ENCODE data around the gene SGMS2. TPM values are rescaled to one million over a fixed set of nuclear protein-coding genes. Genes with fewer than 3 reads are reported as not detected.

SGMS2 gene
- total and polyA plus RNA-seq, 2 donors from 2014 or later = 5.3 to 67.7 TPM

DNA sequence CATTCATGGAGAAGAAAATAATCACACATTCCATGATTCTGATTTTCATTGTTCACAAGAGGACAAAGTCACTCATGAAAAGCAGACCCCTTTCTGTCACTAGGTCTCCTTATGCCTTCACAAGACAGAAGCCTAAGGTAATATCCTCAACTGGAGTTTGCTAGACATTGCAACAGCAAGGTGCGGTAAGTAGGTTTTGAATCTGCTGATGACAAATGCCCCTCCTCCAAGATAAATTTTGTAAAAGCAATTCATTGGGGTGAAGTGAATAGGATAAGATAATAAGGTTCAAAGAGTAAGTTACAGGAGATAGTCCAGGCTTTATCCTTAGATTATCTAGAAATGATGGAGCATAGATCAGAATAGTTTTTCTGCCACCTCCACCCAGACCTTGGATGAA lies 90.5 kb downstream of the SGMS2 start:
- TF ChIP-seq, protein P1, sequence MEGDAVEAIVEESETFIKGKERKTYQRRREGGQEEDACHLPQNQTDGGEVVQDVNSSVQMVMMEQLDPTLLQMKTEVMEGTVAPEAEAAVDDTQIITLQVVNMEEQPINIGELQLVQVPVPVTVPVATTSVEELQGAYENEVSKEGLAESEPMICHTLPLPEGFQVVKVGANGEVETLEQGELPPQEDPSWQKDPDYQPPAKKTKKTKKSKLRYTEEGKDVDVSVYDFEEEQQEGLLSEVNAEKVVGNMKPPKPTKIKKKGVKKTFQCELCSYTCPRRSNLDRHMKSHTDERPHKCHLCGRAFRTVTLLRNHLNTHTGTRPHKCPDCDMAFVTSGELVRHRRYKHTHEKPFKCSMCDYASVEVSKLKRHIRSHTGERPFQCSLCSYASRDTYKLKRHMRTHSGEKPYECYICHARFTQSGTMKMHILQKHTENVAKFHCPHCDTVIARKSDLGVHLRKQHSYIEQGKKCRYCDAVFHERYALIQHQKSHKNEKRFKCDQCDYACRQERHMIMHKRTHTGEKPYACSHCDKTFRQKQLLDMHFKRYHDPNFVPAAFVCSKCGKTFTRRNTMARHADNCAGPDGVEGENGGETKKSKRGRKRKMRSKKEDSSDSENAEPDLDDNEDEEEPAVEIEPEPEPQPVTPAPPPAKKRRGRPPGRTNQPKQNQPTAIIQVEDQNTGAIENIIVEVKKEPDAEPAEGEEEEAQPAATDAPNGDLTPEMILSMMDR (IDR thresholded peaks at IDR 0.05; ENCODE audit: borderline replicate concordance, extremely low read depth, insufficient read depth) = no peak
- Histone ChIP-seq H3K4me3 (ENCODE audit: low read length in 3 of 3) (no peak overlapping the region), H3K9me3 (ENCODE audit: control insufficient read depth in 2 of 3, insufficient read depth in 1 of 3, low read length in 3 of 3) (peaks cover 0 to 6% (median 0%) of the 10 kb centered on the region in 3 donors), H3K36me3 (ENCODE audit: control insufficient read depth in 2 of 3, insufficient read depth in 3 of 3, low read length in 3 of 3) (no peaks in the 10 kb centered on the region), H3K9ac (ENCODE audit: low read length in 3 of 3) (no peak overlapping the region), H3K27me3 (ENCODE audit: control insufficient read depth, insufficient read depth, low read length) (no peaks in the 10 kb centered on the region), H3K27ac (ENCODE audit: low read depth in 2 of 2, low read length in 2 of 2) (no peak overlapping the region), H3K4me1 (ENCODE audit: control insufficient read depth in 2 of 3, insufficient read depth in 2 of 3, low read depth in 1 of 3, low read length in 3 of 3) (no peaks in the 10 kb centered on the region)
- intact Hi-C loops (cut with DNase I) = no loop called here
- FAIRE-seq (no peak), DNase-seq (no peak)

DNA sequence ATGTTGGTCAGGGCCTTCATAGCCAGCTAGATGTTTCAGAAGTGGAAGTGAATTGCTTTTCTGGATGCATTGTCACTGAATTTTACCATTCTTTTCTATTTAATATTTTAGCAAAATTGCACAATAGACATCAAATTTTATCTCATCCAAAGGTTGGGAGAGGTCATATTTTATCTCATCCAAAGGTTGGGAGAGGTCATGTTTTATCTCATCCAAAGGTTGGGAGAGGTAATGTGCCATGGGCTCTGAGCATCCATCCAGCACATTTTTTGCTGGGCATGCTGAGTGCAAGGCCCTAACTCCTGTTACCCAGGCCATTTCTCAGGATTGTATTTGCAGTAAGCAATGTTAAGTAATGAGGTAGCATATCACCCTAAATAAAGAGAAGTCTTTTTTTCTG lies 91.9 kb downstream of the SGMS2 start:
- peaks cover 0 to 6% (median 0%) of the 10 kb centered on the region in 3 donors for H3K9me3 ChIP-seq (ENCODE audit: control insufficient read depth in 2 of 3, insufficient read depth in 1 of 3, low read length in 3 of 3)
- no peak overlapping the region for H3K27ac ChIP-seq (ENCODE audit: low read depth in 2 of 2, low read length in 2 of 2)
- no peaks in the 10 kb centered on the region for H3K27me3 ChIP-seq (ENCODE audit: control insufficient read depth, insufficient read depth, low read length)
- no peak for FAIRE-seq
- intact Hi-C loops (cut with DNase I) = no loop called here
- no peaks in the 10 kb centered on the region for H3K36me3 ChIP-seq (ENCODE audit: control insufficient read depth in 2 of 3, insufficient read depth in 3 of 3, low read length in 3 of 3)
- H3K9ac ChIP-seq (ENCODE audit: low read length in 3 of 3) = no peak overlapping the region
- TF ChIP-seq, protein P1 (IDR thresholded peaks at IDR 0.05; ENCODE audit: borderline replicate concordance, extremely low read depth, insufficient read depth) = no peak
- no peak for DNase-seq
- H3K4me3 ChIP-seq (ENCODE audit: low read length in 3 of 3) = no peak overlapping the region
- no peaks in the 10 kb centered on the region for H3K4me1 ChIP-seq (ENCODE audit: control insufficient read depth in 2 of 3, insufficient read depth in 2 of 3, low read depth in 1 of 3, low read length in 3 of 3)

DNA sequence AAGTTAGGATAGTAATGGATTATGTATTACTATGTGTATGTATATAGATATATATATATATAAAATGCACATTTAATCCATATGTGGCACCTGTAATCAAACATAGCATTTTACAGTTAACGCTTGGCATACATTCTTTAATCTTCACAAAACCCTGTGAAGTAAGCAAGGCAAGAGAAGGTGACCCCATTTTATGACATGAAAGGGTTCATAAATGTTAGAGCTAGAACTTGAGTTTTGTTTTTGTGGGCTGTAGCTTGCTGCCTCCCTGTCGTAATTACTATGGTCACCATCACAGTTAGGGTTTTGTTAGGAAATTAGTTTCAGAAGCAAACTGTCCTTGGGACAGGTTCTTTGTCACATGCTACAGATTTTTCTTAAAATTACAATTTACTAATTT lies 92.8 kb downstream of the SGMS2 start:
- no peaks in the 10 kb centered on the region for H3K27me3 ChIP-seq (ENCODE audit: control insufficient read depth, insufficient read depth, low read length)
- H3K27ac ChIP-seq (ENCODE audit: low read depth in 2 of 2, low read length in 2 of 2) = no peak overlapping the region
- no peak overlapping the region for H3K9ac ChIP-seq (ENCODE audit: low read length in 3 of 3)
- DNase-seq = no peak
- no peaks in the 10 kb centered on the region for H3K4me1 ChIP-seq (ENCODE audit: control insufficient read depth in 2 of 3, insufficient read depth in 2 of 3, low read depth in 1 of 3, low read length in 3 of 3)
- no peaks in the 10 kb centered on the region for H3K36me3 ChIP-seq (ENCODE audit: control insufficient read depth in 2 of 3, insufficient read depth in 3 of 3, low read length in 3 of 3)
- TF ChIP-seq, protein P1 (IDR thresholded peaks at IDR 0.05; ENCODE audit: borderline replicate concordance, extremely low read depth, insufficient read depth) = no peak
- no peak for FAIRE-seq
- intact Hi-C loops (cut with DNase I) = no loop called here
- no peak overlapping the region for H3K4me3 ChIP-seq (ENCODE audit: low read length in 3 of 3)
- H3K9me3 ChIP-seq (ENCODE audit: control insufficient read depth in 2 of 3, insufficient read depth in 1 of 3, low read length in 3 of 3) = peaks cover 0 to 6% (median 0%) of the 10 kb centered on the region in 3 donors
